Nephron (organoid): ENCODE measurements around the gene TNFRSF14.
A peak's percentile ranks its signal among the peaks of the same experiment; 100 is the strongest.

Source experiments
- H3K27ac Mint-ChIP-seq, 3 experiments: 2 replicates each; pipeline ENCODE4 v1.8.0; 2020; ENCODE audit warnings: mixed read lengths in 3 of 3, mild to moderate bottlenecking in 2 of 3, moderate library complexity in 1 of 3
- H3K27me3 Mint-ChIP-seq: 2 replicates; pipeline ENCODE4 v1.8.0; 2021; ENCODE audit warnings: low read depth, mild to moderate bottlenecking, moderate library complexity, mixed read lengths
- H3K36me3 Mint-ChIP-seq: 2 replicates; pipeline ENCODE4 v1.8.0; 2020; ENCODE audit warnings: low read depth, mixed read lengths
- H3K4me1 Mint-ChIP-seq: 2 replicates; pipeline ENCODE4 v1.8.0; 2020; ENCODE audit warnings: mixed read lengths
- H3K4me3 Mint-ChIP-seq, 3 experiments: 2 replicates each; pipeline ENCODE4 v1.8.0; 2020; ENCODE audit warnings: mild to moderate bottlenecking in 3 of 3, mixed read lengths in 3 of 3, moderate library complexity in 2 of 3
- H3K9me3 Mint-ChIP-seq: 2 replicates; pipeline ENCODE4 v1.8.0; 2020; ENCODE audit warnings: mixed read lengths
- TF ChIP-seq, protein P1 (sequence below), 3 experiments: fragments of 200-600 bp; sonication (generic); IDR thresholded peaks; one replicate each; pipeline ENCODE4 v1.5.0; 2021; ENCODE audit warnings: antibody characterized with exemption in 3 of 3; ENCODE audit not compliant: unreplicated experiment in 3 of 3

Gene TNFRSF14

DNA sequence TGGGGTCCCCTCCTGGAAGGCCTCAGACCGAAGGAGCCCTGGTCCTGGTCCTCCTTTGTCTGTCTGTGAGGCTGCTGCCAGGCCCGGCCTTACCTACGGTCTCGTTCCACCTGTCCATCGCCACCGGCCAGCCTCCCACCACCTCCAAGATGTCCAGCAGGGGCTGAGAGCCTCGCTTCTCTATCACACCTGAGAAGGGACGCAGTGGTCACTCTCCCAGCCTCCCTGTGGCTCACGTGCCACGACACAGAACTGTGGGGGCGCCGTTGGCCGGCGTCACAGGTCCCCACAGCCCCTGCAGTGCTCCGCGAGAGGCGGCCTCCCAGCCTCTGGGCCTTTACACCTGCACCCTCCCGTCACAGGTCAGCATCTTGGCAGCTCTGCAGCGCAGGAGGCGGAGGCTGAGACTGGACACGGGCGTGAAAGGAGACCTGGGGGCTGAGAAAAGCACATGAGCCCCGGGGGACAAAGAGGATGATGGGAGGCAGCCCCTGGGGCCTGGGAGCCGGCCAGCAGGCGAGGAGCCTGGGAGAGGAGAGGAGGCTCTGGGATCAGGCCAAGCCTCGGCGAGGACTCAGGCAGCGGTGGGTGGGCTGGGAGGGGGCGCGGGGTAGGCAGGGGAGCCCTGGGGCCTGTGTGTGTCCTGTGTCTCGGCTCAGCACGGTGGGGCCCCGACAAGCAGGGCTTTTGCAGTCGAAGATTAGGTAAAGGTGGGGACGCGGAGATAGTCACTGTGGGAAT lies 50.9 kb downstream of the TNFRSF14 start:
- no peaks in the 10 kb centered on the region for H3K36me3 Mint-ChIP-seq
- TF ChIP-seq, protein P1, sequence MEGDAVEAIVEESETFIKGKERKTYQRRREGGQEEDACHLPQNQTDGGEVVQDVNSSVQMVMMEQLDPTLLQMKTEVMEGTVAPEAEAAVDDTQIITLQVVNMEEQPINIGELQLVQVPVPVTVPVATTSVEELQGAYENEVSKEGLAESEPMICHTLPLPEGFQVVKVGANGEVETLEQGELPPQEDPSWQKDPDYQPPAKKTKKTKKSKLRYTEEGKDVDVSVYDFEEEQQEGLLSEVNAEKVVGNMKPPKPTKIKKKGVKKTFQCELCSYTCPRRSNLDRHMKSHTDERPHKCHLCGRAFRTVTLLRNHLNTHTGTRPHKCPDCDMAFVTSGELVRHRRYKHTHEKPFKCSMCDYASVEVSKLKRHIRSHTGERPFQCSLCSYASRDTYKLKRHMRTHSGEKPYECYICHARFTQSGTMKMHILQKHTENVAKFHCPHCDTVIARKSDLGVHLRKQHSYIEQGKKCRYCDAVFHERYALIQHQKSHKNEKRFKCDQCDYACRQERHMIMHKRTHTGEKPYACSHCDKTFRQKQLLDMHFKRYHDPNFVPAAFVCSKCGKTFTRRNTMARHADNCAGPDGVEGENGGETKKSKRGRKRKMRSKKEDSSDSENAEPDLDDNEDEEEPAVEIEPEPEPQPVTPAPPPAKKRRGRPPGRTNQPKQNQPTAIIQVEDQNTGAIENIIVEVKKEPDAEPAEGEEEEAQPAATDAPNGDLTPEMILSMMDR (IDR thresholded peaks at IDR 0.05; ENCODE audit: unreplicated experiment in 3 of 3), result no peak
- peaks cover 8% of the 10 kb centered on the region for H3K4me1 Mint-ChIP-seq
- peak overlapping the region in 2 of 3 experiments; percentile 54 to 60 for H3K27ac Mint-ChIP-seq
- no peaks in the 10 kb centered on the region for H3K9me3 Mint-ChIP-seq
- H3K4me3 Mint-ChIP-seq, result no peak overlapping the region
- H3K27me3 Mint-ChIP-seq, result peaks cover 12% of the 10 kb centered on the region

DNA sequence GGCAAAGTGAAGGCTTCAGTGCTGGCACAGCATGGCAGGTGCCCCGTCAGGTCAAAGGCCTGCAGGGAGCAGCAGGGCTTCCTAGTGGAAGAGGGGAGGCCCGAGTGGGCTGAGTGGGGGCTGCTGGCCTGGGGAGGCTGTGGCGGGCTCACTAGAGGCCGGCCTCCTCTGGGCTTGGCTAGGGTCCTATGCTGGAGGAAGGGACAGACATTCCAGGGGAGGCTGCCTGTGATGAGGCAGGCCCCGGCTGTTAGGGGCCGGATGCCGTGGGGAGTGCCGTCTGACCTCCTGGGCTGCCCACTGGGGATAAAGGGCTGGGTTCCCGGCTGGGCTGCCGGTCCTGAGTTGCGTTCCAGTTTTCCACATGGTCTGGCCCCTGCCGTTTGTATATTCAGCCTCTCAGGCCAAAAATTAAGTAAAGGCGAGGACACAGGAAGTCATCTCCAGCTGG lies 51.5 kb downstream of the TNFRSF14 start:
- Mint-ChIP-seq H3K36me3 (no peaks in the 10 kb centered on the region), H3K4me1 (peaks cover 8% of the 10 kb centered on the region), H3K9me3 (no peaks in the 10 kb centered on the region), H3K27ac (peak overlapping the region in 2 of 3 experiments; percentile 54 to 60), H3K4me3 (no peak overlapping the region), H3K27me3 (peaks cover 6% of the 10 kb centered on the region)
- TF ChIP-seq, protein P1 (IDR thresholded peaks at IDR 0.05; ENCODE audit: unreplicated experiment in 3 of 3), result no peak

DNA sequence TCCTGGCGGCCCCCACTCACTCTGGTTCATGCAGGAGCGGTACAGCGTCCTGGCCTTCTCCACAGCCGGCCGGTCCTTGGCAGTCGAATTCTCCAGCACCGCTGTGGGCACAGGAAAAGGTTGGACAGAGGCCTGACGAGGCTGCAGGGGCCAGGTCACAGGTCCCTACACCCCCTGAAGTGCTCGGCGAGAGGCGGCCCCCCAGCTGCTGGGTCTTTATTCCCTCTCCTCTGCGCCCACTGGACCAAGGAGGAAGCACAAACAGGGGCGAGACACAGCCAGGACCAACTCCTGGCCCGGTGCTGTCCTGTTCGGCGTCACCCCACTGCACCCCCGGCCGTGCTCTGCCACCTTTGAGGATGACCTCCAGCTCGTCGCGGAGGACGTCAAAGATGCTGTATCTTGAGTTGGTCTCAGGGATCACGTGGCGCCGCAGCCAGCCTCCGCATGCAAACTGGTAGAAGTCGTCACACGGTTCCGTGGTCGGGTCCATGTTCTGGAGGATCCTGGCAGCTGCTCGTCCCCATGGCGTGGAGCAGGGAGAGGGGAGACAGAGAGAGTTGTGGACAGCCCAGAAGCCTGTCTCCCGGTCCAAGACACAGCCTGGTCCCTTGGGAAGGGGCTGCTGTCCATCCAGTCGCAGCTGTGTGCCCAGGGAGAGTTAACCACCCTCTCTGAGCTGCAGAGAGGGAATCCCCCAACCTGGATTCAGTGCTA lies 53.3 kb downstream of the TNFRSF14 start:
- H3K4me3 Mint-ChIP-seq, result no peak overlapping the region
- H3K4me1 Mint-ChIP-seq, result peaks cover 8% of the 10 kb centered on the region
- TF ChIP-seq, protein P1 (IDR thresholded peaks at IDR 0.05; ENCODE audit: unreplicated experiment in 3 of 3), result no peak
- H3K36me3 Mint-ChIP-seq, result no peaks in the 10 kb centered on the region
- H3K27me3 Mint-ChIP-seq, result peaks cover 4% of the 10 kb centered on the region
- no peak overlapping the region for H3K27ac Mint-ChIP-seq
- H3K9me3 Mint-ChIP-seq, result peaks cover 11% of the 10 kb centered on the region

DNA sequence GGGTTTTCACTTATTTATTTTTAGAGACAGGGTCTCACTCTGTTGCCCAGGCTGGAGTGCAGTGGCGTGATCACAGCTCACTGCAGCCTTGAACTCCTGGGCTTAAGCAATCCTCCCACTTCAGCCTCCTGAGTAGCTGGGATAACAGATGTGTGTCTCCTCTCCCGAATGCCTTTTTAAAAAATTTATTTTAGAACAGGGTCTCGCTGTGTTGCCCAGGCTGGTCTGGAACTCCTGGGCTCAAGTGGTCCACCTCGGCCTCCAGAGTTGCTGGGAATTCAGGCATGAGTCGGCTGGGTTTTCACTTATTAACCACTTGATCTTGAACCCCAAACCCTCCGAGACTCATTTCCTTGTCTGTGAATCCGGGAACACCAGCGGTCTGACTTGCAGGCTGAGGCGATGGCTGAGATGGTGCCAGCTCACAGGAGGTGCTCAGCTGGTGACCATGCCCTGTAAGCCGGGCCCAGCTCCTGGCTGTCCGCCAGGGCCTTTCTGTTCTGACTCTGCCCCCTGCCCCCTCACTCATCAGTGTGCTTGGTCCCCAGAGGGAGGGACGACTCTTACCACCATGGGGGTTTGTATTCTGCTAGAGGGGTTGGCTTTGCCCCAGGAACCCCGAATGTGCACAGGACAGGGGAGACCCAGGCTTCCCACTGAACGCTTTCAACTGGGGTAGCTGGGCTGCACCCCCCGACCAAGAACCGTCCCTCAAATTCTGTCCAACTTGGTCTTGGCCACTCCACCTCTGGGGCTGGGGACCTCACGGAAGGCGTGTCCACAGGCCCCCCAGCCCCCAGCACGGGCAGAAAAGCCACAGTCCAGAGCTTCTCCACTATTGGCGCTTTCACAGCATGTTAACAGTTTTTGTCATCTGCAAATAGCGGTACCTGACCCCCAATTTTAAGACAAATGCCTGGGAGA lies 54.1 kb downstream of the TNFRSF14 start:
- Mint-ChIP-seq H3K27me3 (peaks cover 4% of the 10 kb centered on the region), H3K4me3 (peak overlapping the region in 1 of 3 experiments; percentile 6), H3K9me3 (peaks cover 18% of the 10 kb centered on the region), H3K27ac (no peak overlapping the region), H3K4me1 (peaks cover 8% of the 10 kb centered on the region), H3K36me3 (no peaks in the 10 kb centered on the region)
- TF ChIP-seq, protein P1 (IDR thresholded peaks at IDR 0.05; ENCODE audit: unreplicated experiment in 3 of 3), result no peak

DNA sequence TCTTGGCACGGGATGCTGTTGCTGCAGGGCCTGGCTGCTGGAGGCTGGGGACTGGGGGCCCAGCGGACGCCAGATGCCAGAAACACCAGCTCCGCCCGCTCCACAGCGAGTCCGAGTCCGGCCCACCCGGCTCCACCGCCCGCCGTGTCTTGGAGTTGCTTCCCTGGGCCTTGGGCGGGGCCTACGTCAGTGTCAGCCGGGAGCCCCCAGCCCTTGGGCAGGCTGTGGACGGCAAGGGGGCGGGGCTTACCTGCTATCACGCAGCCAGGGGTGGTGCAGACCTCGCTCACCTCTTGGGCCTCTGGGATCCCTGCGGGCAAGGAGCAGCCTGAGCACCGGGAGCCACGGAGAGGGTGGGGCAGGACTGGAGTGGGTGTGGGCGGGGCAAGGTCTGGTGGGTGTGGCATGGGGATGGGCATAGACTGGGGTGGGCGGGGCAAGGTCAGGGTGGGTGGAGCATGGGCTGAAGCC lies 54.9 kb downstream of the TNFRSF14 start:
- Mint-ChIP-seq H3K27me3 (peaks cover 9% of the 10 kb centered on the region), H3K4me1 (peaks cover 8% of the 10 kb centered on the region), H3K4me3 (peak overlapping the region in 2 of 3 experiments; percentile 6 to 13), H3K9me3 (peaks cover 23% of the 10 kb centered on the region), H3K36me3 (no peaks in the 10 kb centered on the region), H3K27ac (no peak overlapping the region)
- TF ChIP-seq, protein P1 (IDR thresholded peaks at IDR 0.05; ENCODE audit: unreplicated experiment in 3 of 3), result no peak
